Gastrocnemius medialis (tissue), 4 donors: ENCODE measurements around the gene UBE2M. TPM values are rescaled to one million over a fixed set of nuclear protein-coding genes. Genes with fewer than 3 reads are reported as not detected.
A peak's percentile ranks its signal among the peaks of the same experiment; 100 is the strongest.

Source experiments
- ATAC-seq, 2 donors: fragments of 150-250 bp; one replicate each; pipeline ENCODE4 v1.9.1; 2016
- DNase-seq, 2 donors: peaks; one replicate each; pipeline ENCODE4 v3.0.0-alpha.2; 2019
- H3K27ac ChIP-seq, 4 donors: fragments of 200-600 bp; sonication (generic); 1 replicate in 1 of 4; 2 replicates in 3 of 4; pipeline ENCODE4 v1.5.1; 2016 to 2018; ENCODE audit warnings: mild to moderate bottlenecking in 2 of 4, moderate library complexity in 1 of 4
- H3K27me3 ChIP-seq, 3 donors: fragments of 200-600 bp; sonication (generic) in 2 of 3; 1 replicate in 1 of 3; 2 replicates in 2 of 3; pipeline versions ENCODE4 v1.5.1 to v1.6.0; 2016 to 2019; ENCODE audit warnings: mild to moderate bottlenecking in 1 of 3, moderate library complexity in 1 of 3
- H3K36me3 ChIP-seq, 2 donors: fragments of 200-600 bp; sonication (generic) in 1 of 2; one replicate each; pipeline ENCODE4 v1.5.1; 2017 to 2018
- H3K4me1 ChIP-seq, 2 donors: fragments of 200-600 bp; sonication (generic) in 1 of 2; one replicate each; pipeline ENCODE4 v1.5.1; 2016 to 2017; ENCODE audit warnings: mild to moderate bottlenecking in 2 of 2
- H3K4me3 ChIP-seq, 4 donors: fragments of 200-600 bp; sonication (generic) in 3 of 4; 1 replicate in 1 of 4; 2 replicates in 3 of 4; pipeline ENCODE4 v1.5.1; 2016 to 2019; ENCODE audit warnings: mild to moderate bottlenecking in 2 of 4
- H3K9me3 ChIP-seq, 3 donors: fragments of 200-600 bp; sonication (generic) in 2 of 3; 1 replicate in 1 of 3; 2 replicates in 2 of 3; pipeline ENCODE4 v1.5.1; 2016 to 2019
- POLR2A ChIP-seq, 2 donors: fragments of 450-650 bp; IDR thresholded peaks; one replicate each; pipeline ENCODE4 v1.6.1; 2017; ENCODE audit warnings: antibody characterized with exemption in 2 of 2, mild to moderate bottlenecking in 2 of 2, moderate library complexity in 2 of 2
- in situ Hi-C, 4 donors: fragments of 200-750 bp; cut with MboI; loops; one replicate each; pipeline versions ENCODE4 v1.15.0 to v1.8.0; 2017; ENCODE audit warnings: low sequenced_read_pairs in 4 of 4
- intact Hi-C: fragments of 100-400 bp; cut with DNase I; formaldehyde crosslinking; loops from one replicate; pipeline ENCODE4 v1.15.1; 2023; ENCODE audit warnings: low total_unique reads
- total RNA-seq, 4 donors: library from RNA; depleted of rRNA; stranded (reverse); fragments of >200 nt; gene quantifications; one replicate each; pipeline versions ENCODE4 v1.1.0 to v1.2.3, GENCODE V29; 2016
- TF ChIP-seq, protein P1 (sequence below), 5 experiments: fragments of 450-650 bp in 3 of 5; fragments of 200-600 bp in 2 of 5; sonication (generic) in 2 of 5; IDR thresholded peaks in 4 of 5; conservative IDR thresholded peaks in 1 of 5; 1 replicate in 4 of 5; 2 replicates in 1 of 5; pipeline ENCODE4 v1.5.1; 2016 to 2019; ENCODE audit warnings: antibody characterized with exemption in 5 of 5, mild to moderate bottlenecking in 3 of 5, moderate library complexity in 3 of 5

The UBE2M gene
- total RNA-seq, 4 donors from 2014 or later = 23.5 to 74.5 (median 41.6) TPM

GRCh38 chr19:58554494-58555368 is 3.7 kb downstream of the UBE2M start, which contains the start of gene CHMP2A:
TSS of gene CHMP2A (minus strand) at chr19:58555105. CDS start at chr19:58554212, 893 bp downstream.
- peak; percentile 58 to 60 for ATAC-seq
- peaks cover 34 to 44% of the 10 kb centered on the region in 2 donors for H3K4me1 ChIP-seq
- peaks cover 0 to 48% of the 10 kb centered on the region in 2 donors for H3K36me3 ChIP-seq
- in situ Hi-C loops = no loop called here
- no peaks in the 10 kb centered on the region for H3K27me3 ChIP-seq
- intact Hi-C loops = loop anchor here (1.0 kb wide), 1 partner anchor 19 kb away; the partner anchor contains the start of gene MZF1
- no peaks in the 10 kb centered on the region for H3K9me3 ChIP-seq
- peak within 1 kb of the TSS; percentile 97 to 99 (median 97) for H3K27ac ChIP-seq
- H3K4me3 ChIP-seq = peak within 1 kb of the TSS; percentile 71 to 92 (median 84)
- peak; percentile 99 for DNase-seq
- peak; percentile 69 to 84 for TF ChIP-seq POLR2A (IDR thresholded peaks at IDR 0.05)
- TF ChIP-seq, protein P1, sequence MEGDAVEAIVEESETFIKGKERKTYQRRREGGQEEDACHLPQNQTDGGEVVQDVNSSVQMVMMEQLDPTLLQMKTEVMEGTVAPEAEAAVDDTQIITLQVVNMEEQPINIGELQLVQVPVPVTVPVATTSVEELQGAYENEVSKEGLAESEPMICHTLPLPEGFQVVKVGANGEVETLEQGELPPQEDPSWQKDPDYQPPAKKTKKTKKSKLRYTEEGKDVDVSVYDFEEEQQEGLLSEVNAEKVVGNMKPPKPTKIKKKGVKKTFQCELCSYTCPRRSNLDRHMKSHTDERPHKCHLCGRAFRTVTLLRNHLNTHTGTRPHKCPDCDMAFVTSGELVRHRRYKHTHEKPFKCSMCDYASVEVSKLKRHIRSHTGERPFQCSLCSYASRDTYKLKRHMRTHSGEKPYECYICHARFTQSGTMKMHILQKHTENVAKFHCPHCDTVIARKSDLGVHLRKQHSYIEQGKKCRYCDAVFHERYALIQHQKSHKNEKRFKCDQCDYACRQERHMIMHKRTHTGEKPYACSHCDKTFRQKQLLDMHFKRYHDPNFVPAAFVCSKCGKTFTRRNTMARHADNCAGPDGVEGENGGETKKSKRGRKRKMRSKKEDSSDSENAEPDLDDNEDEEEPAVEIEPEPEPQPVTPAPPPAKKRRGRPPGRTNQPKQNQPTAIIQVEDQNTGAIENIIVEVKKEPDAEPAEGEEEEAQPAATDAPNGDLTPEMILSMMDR (IDR thresholded peaks at IDR 0.05 in 4 of 5, conservative IDR thresholded peaks at IDR 0.05 in 1 of 5) = peak in 1 of 5 experiments; percentile 12

DNA sequence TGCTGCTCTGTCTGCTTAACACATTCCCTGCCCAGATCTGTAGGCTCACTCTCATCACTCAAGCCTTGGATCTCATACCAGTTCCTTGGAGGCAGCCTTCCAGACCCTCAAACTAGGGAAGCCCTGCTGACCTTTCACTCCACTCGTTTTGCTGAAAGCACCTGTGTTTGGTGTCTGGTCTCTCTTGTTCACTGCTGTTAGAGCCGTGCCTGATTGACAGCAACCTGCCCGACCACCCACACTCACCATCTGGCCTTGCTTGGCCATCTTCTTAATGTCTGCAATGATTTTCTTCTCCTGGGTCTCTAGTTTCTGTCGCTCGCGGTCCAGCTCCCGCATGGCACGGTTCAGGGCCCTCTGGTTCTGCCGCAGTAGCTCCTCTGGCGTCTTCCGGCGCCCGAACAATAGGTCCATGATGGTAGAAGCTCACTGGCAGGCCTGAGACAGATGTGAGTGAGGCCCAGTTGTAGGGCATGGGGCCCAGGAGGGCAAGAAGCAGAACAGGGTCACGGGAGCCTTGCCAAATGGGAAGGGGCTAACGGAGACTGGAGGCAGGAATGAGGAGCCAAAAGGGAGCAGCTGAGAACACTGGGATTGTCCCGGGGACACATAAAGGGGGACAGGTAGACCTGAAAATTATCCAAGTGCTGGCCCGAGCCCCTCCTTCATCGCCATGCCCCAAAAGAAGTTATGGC is 4.5 kb downstream of the UBE2M start:
- TF ChIP-seq POLR2A (IDR thresholded peaks at IDR 0.05) = no peak
- TF ChIP-seq, protein P1 (IDR thresholded peaks at IDR 0.05 in 4 of 5, conservative IDR thresholded peaks at IDR 0.05 in 1 of 5) = no peak
- Histone ChIP-seq H3K27ac (peak overlapping the region; percentile 97 to 99 (median 97)), H3K4me3 (peak overlapping the region; percentile 71 to 92 (median 84)), H3K36me3 (peaks cover 0 to 56% of the 10 kb centered on the region in 2 donors), H3K27me3 (no peaks in the 10 kb centered on the region), H3K4me1 (peaks cover 32 to 41% of the 10 kb centered on the region in 2 donors), H3K9me3 (no peaks in the 10 kb centered on the region)
- intact Hi-C loops (no loop called here), in situ Hi-C loops (no loop called here)
- ATAC-seq (no peak), DNase-seq (no peak)

DNA sequence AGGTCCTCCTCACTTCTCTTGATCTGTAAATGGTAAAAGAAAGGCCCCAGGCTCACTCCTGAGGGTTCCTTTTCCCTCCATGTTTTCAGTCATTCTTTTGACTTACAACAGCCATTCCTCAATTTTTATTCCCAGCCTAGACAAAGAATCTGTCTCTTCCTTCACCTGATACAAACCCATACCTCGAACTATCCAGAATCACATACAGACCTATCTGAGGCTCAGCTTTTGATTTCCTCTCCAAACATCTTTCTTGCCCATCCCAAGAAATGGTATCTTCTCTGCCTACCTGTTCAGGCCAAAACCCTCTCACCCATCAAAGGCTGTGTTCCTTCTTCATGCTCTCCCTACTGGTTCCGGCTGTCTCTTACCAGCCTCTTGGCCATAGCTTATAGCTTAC is 5.8 kb downstream of the UBE2M start:
- DNase-seq (no peak), ATAC-seq (no peak)
- no peak overlapping the region for H3K4me3 ChIP-seq
- H3K36me3 ChIP-seq = peaks cover 3 to 68% of the 10 kb centered on the region in 2 donors
- no peaks in the 10 kb centered on the region for H3K27me3 ChIP-seq
- no peak overlapping the region for H3K27ac ChIP-seq
- in situ Hi-C loops = no loop called here
- no peaks in the 10 kb centered on the region for H3K9me3 ChIP-seq
- H3K4me1 ChIP-seq = peaks cover 32 to 40% of the 10 kb centered on the region in 2 donors
- intact Hi-C loops = no loop called here
- TF ChIP-seq, protein P1 (IDR thresholded peaks at IDR 0.05 in 4 of 5, conservative IDR thresholded peaks at IDR 0.05 in 1 of 5) = no peak
- TF ChIP-seq POLR2A (IDR thresholded peaks at IDR 0.05) = no peak

- peaks cover 25 to 39% of the 10 kb centered on the region in 2 donors for H3K4me1 ChIP-seq
- no peaks in the 10 kb centered on the region for H3K27me3 ChIP-seq
- intact Hi-C loops = no loop called here
- no peak overlapping the region for H3K4me3 ChIP-seq
- ATAC-seq (no peak), DNase-seq (no peak)
- no peak overlapping the region for H3K27ac ChIP-seq
- H3K36me3 ChIP-seq = peaks cover 3 to 74% of the 10 kb centered on the region in 2 donors
- in situ Hi-C loops = no loop called here
- TF ChIP-seq POLR2A (IDR thresholded peaks at IDR 0.05) = no peak
- TF ChIP-seq, protein P1 (IDR thresholded peaks at IDR 0.05 in 4 of 5, conservative IDR thresholded peaks at IDR 0.05 in 1 of 5) = no peak
- no peaks in the 10 kb centered on the region for H3K9me3 ChIP-seq
Observed at GRCh38 chr19:58551577-58552471, 6.6 kb downstream of the UBE2M start.
